Measurements from ENCODE around the gene SYNPO.

The SYNPO gene

GRCh38 chr5:150623878-150624216 is 16.6 kb upstream of the SYNPO start:
- H3K4me3 ChIP-seq (replicated peaks; ENCODE audit: low read depth, low read length): peak overlapping the region; percentile 45
- no peak for TF ChIP-seq CTCF (IDR thresholded peaks at IDR 0.05; ENCODE audit: low read length, missing control alignments)
- no peak for DNase-seq (ENCODE audit: low read depth)

DNA sequence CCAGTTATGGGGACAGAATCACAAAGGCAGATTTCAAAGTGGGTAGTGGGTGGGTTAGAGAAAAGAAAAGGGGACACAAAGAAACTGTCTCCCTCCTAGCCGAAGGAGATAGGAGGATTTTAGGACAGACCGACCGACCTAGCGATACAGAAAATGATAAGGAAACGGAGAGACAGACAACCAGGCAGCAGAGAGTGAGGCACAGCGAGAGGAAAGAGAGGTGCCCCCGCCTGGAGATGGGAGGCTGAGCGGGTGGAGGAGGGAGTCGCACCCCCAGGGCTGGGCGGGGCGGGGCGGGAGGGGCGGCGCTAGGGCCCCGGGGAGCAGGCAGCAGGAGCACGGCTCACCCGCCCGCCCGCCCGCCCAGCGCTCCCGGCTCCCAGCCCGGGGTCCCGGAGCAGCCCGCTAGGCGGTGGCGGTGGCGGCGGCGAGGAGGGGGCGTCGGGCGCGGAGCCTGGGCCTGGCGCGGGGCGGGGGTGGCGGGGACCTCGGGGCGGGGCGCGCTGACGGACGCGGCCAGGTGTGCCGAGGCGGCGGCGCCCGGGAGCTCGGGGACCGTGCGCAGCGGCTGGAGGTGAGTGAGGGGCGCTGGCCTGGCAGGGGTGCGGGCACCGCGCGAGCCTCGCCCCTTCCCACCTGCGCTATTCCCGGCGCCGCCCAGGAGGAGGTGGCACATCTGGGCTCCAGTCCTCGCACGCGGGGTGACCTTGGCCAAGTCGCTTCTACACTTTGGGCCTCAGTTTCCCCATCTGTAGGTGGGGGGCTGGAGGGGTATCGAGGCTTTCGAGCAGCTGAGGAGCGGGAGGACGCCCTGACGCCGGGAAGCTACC is 15.9 kb upstream of the SYNPO start:
- no peak for DNase-seq (ENCODE audit: low read depth)
- TF ChIP-seq CTCF (IDR thresholded peaks at IDR 0.05; ENCODE audit: low read length, missing control alignments): no peak
- peak overlapping the region; percentile 85 for H3K4me3 ChIP-seq (replicated peaks; ENCODE audit: low read depth, low read length)

DNA sequence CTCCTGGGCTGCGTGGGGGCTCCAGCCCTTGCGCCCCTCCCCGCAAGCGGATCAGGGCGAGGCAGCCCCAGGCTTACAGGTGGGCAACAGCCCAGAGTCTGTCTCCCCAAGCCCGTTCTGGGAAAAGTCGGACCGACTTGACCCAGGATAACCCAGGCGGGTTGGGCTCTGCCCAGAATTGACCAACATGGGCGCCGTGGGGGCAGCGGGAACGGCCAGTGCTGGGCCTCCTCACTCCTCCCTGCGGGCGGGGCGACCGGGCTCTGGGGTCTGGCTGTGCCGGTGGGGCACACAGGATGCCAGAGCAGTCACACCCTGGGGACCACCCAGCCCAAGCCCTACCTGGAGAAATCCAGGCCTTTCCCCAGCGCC is 15.3 kb upstream of the SYNPO start:
- peak overlapping the region; percentile 85 for H3K4me3 ChIP-seq (replicated peaks; ENCODE audit: low read depth, low read length)
- DNase-seq (ENCODE audit: low read depth): no peak
- TF ChIP-seq CTCF (IDR thresholded peaks at IDR 0.05; ENCODE audit: low read length, missing control alignments): no peak

- DNase-seq (ENCODE audit: low read depth): no peak
- peak overlapping the region; percentile 85 for H3K4me3 ChIP-seq (replicated peaks; ENCODE audit: low read depth, low read length)
- TF ChIP-seq CTCF (IDR thresholded peaks at IDR 0.05; ENCODE audit: low read length, missing control alignments): no peak
Measured at GRCh38 chr5:150625831-150626746, 14.4 kb upstream of the SYNPO start.

- TF ChIP-seq CTCF (IDR thresholded peaks at IDR 0.05; ENCODE audit: low read length, missing control alignments): no peak
- DNase-seq (ENCODE audit: low read depth): peak; percentile 55
- peak overlapping the region; percentile 85 for H3K4me3 ChIP-seq (replicated peaks; ENCODE audit: low read depth, low read length)
Measured at GRCh38 chr5:150626853-150627276, 13.6 kb upstream of the SYNPO start.

- DNase-seq (ENCODE audit: low read depth): peak; percentile 63
- peak overlapping the region; percentile 85 for H3K4me3 ChIP-seq (replicated peaks; ENCODE audit: low read depth, low read length)
- TF ChIP-seq CTCF (IDR thresholded peaks at IDR 0.05; ENCODE audit: low read length, missing control alignments): peak; percentile 1
Measured at GRCh38 chr5:150627731-150628545, 12.5 kb upstream of the SYNPO start.
